Lung (tissue), 12 donors: ENCODE data around the gene HJV. TPM values are rescaled to one million over a fixed set of nuclear protein-coding genes. Genes with fewer than 3 reads are reported as not detected.

Source experiments
- ATAC-seq: fragments of 200-7000 bp; cut with Tn5 transposase; one replicate; pipeline ENCODE4 v1.9.1; 2020; ENCODE audit warnings: moderate number of reproducible peaks; ENCODE audit not compliant: insufficient read depth, low FRiP score
- DNase-seq, 3 donors: peaks; one replicate each; pipeline ENCODE4 v3.0.0-alpha.2; 2013 to 2017
- H3K27ac ChIP-seq, 2 donors: one replicate each; pipeline ENCODE4 v1.5.1; 2013; ENCODE audit warnings: mild to moderate bottlenecking in 2 of 2, moderate library complexity in 2 of 2, control low read depth in 1 of 2, inconsistent platforms in 1 of 2, low read depth in 1 of 2, low read length in 1 of 2
- H3K27me3 ChIP-seq, 3 donors: one replicate each; pipeline ENCODE4 v1.5.1; 2013; ENCODE audit warnings: low read length in 2 of 3; ENCODE audit not compliant: control insufficient read depth in 3 of 3, insufficient read depth in 3 of 3
- H3K36me3 ChIP-seq, 4 donors: one replicate each; pipeline ENCODE4 v1.5.1; 2013; ENCODE audit warnings: low read length in 4 of 4, mild to moderate bottlenecking in 1 of 4, moderate library complexity in 1 of 4; ENCODE audit not compliant: control insufficient read depth in 4 of 4, insufficient read depth in 4 of 4
- H3K4me1 ChIP-seq, 5 donors: one replicate each; pipeline ENCODE4 v1.5.1; 2013; ENCODE audit warnings: low read length in 5 of 5, mild to moderate bottlenecking in 2 of 5, moderate library complexity in 1 of 5; ENCODE audit not compliant: control insufficient read depth in 5 of 5, insufficient read depth in 5 of 5
- H3K4me3 ChIP-seq: one replicate; pipeline ENCODE4 v1.5.1; 2013; ENCODE audit warnings: mild to moderate bottlenecking, control low read depth, moderate library complexity
- H3K9ac ChIP-seq, 2 donors: one replicate each; pipeline ENCODE4 v1.5.1; 2013; ENCODE audit warnings: low read length in 2 of 2, control low read depth in 1 of 2; ENCODE audit not compliant: insufficient read depth in 1 of 2
- H3K9me3 ChIP-seq, 4 donors: one replicate each; pipeline ENCODE4 v1.5.1; 2013; ENCODE audit warnings: low read length in 3 of 4, mild to moderate bottlenecking in 1 of 4, moderate library complexity in 1 of 4; ENCODE audit not compliant: control insufficient read depth in 4 of 4, insufficient read depth in 3 of 4
- WGBS, 2 donors: extraction: QIAGEN DNeasy Blood & Tissue Kit; methylation state at CpG; one replicate each; pipeline ENCODE4 v1.1.7; 2013; 5-methylcytosine and 5-hydroxymethylcytosine counted together
- polyA plus RNA-seq, 2 donors: library from polyadenylated mRNA; stranded (reverse); fragments of 200-250 nt; gene quantifications; one replicate each; pipeline ENCODE4 v1.2.1, GENCODE V29; 2013
- total RNA-seq, 2 donors: library from RNA; depleted of rRNA in 1 of 2; stranded (reverse); fragments of >200 nt in 1 of 2; gene quantifications; one replicate each; pipeline ENCODE4 v1.2.1, GENCODE V29; 2014 to 2021
- TF ChIP-seq, protein P1 (sequence below): IDR thresholded peaks from 2 replicates; pipeline ENCODE4 v1.5.1; 2012; ENCODE audit warnings: mild to moderate bottlenecking; ENCODE audit errors: control extremely low read depth, extremely low read depth
- donor health status: control.
- donor health status: control.
- donor health status: Bipolar disorder and iron deficiency.
- donor health status: healthy.
- donor health status: DM: yes; HTN: yes; CAD: no.

The HJV gene
- total and polyA plus RNA-seq, 4 donors, result not detected

DNA sequence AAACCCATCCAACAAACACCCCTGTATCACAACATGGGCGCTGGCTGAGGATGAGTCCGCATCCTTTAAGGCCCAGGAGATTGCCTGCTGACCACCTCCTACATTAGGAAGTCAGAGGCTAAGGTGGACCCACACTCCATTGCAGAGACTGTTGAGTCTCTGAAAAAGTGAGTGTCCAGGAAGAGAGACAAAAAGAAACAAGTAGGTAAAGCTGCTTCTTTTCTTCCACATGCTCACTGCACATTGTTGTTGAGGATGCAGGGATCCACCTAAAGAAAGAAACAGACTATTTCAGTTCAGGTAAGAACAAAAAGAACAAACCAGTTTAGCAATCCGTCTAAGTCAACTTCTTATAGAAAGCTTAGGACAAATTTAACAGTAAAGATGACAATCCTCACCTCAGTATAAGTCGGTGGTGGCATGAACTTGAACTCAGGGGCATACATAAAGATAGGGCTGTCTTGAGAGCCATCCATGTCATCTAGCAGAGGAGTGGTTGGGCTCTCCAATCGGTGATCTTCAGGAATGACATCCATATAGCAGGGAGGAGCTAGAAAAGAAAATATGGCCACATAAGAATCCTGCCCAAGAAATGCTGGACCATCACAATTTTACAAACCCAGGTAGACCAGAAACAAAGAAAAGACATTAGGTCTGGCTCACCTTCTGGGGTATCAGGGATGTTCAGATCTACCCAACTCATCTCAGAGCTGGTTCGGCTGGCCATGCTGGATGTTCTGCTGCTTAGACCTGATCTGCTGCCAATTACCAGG is 27.7 kb downstream of the HJV start:
- peak overlapping the region in 1 of 2 donors; percentile 100 for H3K9ac ChIP-seq
- H3K27ac ChIP-seq, result peak overlapping the region; percentile 85 to 91
- WGBS, 2 donors, result 18 to 21% methylated on average over 6 of the region's 6 CpGs
- no peak for ATAC-seq
- no peak for DNase-seq
- H3K9me3 ChIP-seq, result peaks cover 0 to 2% (median 0%) of the 10 kb centered on the region in 4 donors
- H3K4me3 ChIP-seq, result peak overlapping the region; percentile 100
- H3K27me3 ChIP-seq, result no peaks in the 10 kb centered on the region
- H3K4me1 ChIP-seq, result peaks cover 7 to 43% (median 10%) of the 10 kb centered on the region in 5 donors
- TF ChIP-seq, protein P1, sequence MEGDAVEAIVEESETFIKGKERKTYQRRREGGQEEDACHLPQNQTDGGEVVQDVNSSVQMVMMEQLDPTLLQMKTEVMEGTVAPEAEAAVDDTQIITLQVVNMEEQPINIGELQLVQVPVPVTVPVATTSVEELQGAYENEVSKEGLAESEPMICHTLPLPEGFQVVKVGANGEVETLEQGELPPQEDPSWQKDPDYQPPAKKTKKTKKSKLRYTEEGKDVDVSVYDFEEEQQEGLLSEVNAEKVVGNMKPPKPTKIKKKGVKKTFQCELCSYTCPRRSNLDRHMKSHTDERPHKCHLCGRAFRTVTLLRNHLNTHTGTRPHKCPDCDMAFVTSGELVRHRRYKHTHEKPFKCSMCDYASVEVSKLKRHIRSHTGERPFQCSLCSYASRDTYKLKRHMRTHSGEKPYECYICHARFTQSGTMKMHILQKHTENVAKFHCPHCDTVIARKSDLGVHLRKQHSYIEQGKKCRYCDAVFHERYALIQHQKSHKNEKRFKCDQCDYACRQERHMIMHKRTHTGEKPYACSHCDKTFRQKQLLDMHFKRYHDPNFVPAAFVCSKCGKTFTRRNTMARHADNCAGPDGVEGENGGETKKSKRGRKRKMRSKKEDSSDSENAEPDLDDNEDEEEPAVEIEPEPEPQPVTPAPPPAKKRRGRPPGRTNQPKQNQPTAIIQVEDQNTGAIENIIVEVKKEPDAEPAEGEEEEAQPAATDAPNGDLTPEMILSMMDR, result no peak
- peaks cover 14 to 43% (median 22%) of the 10 kb centered on the region in 4 donors for H3K36me3 ChIP-seq

DNA sequence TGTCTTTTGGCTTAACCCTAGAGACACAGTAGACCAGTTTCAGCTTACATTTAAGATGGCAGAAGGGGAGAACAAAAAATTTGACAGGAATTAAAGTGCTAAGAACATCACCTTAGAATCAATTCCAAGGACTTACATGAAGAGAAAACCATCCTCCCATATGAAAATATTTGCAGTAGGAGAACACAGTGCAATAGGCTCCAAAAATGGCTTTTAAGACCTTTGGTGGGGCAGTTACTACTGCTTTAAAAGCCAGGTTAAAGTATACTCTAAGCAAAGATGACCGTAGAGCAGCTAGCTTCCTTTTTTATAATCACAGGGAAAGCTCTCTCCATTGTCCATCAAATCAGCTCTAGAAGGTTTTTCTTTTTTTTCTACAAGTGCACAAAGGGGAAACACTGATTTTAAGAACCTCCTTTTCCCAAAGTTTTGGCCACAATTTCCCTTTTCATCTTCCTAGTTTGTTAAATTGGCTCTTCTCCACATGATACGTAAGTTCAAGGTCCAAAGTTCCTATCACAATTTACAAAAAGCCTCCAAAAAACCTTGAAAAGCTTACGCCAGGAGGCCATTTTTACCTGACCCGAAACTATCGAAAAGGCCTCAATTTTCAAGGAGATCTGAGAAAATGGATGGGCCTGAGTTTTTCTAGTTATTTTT is 28.4 kb downstream of the HJV start:
- H3K36me3 ChIP-seq, result peaks cover 14 to 43% (median 22%) of the 10 kb centered on the region in 4 donors
- H3K4me3 ChIP-seq, result peak overlapping the region; percentile 100
- DNase-seq, result no peak
- H3K27ac ChIP-seq, result peak overlapping the region; percentile 71 to 85
- no peaks in the 10 kb centered on the region for H3K27me3 ChIP-seq
- WGBS, 2 donors, result 29 to 43% methylated on average over 5 of the region's 5 CpGs
- H3K4me1 ChIP-seq, result peaks cover 3 to 42% (median 10%) of the 10 kb centered on the region in 5 donors
- H3K9me3 ChIP-seq, result peaks cover 0 to 2% (median 0%) of the 10 kb centered on the region in 4 donors
- TF ChIP-seq, protein P1, result no peak
- peak overlapping the region; percentile 13 to 63 for H3K9ac ChIP-seq
- no peak for ATAC-seq

DNA sequence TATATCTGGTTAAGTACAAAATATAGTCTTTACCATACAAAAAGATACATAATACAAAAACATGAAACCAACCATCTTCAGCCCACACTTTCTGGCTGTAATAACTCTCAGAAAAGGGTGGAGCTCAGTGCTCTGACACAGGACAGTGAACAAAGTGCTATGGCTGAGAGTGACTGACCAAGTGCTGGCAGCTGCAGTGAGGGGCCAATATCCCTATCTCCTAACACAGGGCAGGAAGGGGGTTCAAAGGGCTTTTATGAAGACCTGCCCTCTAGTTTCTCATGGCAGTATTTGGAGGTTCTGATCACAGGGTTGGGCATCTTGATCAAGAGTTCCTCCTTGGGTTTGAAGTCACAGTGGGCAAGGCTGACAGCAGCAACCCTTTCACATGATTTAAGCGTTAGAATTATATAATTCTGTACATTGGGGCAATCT is 29.0 kb downstream of the HJV start:
- WGBS, 2 donors, result 33 to 37% methylated on average over 1 of the region's 1 CpG
- H3K4me1 ChIP-seq, result peaks cover 3 to 36% (median 8%) of the 10 kb centered on the region in 5 donors
- H3K27ac ChIP-seq, result peak overlapping the region; percentile 82 to 85
- ATAC-seq (no peak), DNase-seq (no peak)
- H3K27me3 ChIP-seq, result no peaks in the 10 kb centered on the region
- peaks cover 0 to 2% (median 0%) of the 10 kb centered on the region in 4 donors for H3K9me3 ChIP-seq
- H3K9ac ChIP-seq, result no peak overlapping the region
- TF ChIP-seq, protein P1, result no peak
- H3K4me3 ChIP-seq, result peak overlapping the region; percentile 5
- H3K36me3 ChIP-seq, result peaks cover 14 to 43% (median 22%) of the 10 kb centered on the region in 4 donors
